GM12873 (cell line): ENCODE data around the gene CEP85.

Experiments used
- TF ChIP-seq, protein P1 (sequence below): IDR thresholded peaks from 2 replicates; pipeline ENCODE4 v1.5.1; 2012; ENCODE audit warnings: low read depth, mild to moderate bottlenecking, moderate library complexity, low read length, control low read depth; ENCODE audit not compliant: insufficient read depth; ENCODE audit errors: missing control alignments

CEP85 gene

GRCh38 chr1:26283871-26284596 is 50.0 kb downstream of the CEP85 start:
- TF ChIP-seq, protein P1, sequence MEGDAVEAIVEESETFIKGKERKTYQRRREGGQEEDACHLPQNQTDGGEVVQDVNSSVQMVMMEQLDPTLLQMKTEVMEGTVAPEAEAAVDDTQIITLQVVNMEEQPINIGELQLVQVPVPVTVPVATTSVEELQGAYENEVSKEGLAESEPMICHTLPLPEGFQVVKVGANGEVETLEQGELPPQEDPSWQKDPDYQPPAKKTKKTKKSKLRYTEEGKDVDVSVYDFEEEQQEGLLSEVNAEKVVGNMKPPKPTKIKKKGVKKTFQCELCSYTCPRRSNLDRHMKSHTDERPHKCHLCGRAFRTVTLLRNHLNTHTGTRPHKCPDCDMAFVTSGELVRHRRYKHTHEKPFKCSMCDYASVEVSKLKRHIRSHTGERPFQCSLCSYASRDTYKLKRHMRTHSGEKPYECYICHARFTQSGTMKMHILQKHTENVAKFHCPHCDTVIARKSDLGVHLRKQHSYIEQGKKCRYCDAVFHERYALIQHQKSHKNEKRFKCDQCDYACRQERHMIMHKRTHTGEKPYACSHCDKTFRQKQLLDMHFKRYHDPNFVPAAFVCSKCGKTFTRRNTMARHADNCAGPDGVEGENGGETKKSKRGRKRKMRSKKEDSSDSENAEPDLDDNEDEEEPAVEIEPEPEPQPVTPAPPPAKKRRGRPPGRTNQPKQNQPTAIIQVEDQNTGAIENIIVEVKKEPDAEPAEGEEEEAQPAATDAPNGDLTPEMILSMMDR: no peak

GRCh38 chr1:26284597-26285347 is 50.8 kb downstream of the CEP85 start:
- TF ChIP-seq, protein P1: peak; percentile 95

DNA sequence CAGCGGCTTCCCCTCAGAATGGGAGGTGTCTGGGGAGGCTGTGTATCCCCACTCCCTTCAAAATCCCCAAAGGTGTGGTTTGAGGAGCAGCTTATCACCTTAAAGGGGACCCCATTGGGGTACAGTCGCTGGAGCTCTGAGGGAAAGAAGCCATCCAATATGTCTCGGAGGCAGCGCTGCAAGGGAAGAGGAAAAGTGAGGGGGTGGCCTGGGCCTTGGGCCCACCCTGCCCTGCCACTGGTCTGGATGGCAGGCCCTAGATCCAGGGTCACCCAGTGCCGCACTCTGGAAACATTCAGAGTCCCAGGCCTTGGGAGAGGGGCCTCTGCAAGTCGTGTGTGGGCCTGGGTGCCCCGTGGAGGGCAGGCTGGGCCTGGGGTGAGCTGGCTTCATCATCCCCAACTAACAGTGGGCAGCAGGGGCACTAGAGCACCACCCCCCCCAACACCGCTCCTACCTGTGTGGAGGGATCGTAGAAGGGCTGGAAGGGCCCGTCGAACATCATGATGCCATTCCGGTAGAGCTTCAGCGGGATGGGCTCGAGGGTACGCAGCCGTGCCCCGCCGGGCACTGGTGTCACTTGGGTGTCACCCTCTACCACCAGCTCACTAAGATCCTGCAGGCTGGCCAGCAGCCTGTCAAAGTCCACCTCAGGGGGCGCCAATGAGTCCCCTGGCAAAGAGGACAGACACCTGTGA is 51.5 kb downstream of the CEP85 start:
- TF ChIP-seq, protein P1: peak; percentile 67

- TF ChIP-seq, protein P1: no peak
These were observed 52.0 kb downstream of the CEP85 start for GRCh38 chr1:26286064-26286416.

- TF ChIP-seq, protein P1: peak; percentile 59
These were observed 53.2 kb downstream of the CEP85 start for GRCh38 chr1:26287033-26287711.

- TF ChIP-seq, protein P1: no peak
These were observed 53.8 kb downstream of the CEP85 start for GRCh38 chr1:26287811-26288210.

DNA sequence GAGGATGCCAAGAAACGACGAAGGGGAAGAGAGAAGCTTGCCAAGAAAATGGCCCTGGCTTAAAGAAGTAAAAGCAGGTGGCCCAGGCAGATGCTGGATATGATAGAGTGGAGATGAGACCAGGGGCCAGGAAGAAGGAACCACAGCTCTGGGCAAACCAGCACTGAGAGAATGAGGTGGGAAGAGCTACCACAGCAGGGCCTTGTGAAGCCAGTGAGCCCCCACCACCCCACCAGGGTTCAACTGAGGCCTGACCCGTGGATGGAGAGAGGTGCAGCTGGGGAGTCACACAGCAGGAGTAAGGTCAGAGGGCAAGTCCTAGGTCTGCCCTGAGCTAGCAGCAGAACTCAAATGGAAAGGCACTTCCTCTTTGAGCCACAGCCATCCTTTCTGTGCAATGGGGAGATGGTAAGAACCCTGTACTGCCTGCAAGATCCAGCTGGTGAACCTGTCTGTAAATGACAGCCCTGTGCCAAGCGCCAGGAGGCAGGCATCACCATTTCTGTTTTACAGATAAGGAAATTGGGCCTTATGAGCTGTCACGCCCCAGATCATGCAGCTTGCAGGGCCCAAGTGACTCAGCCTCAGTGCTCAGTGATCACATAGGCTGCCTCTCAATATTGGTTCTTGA is 54.4 kb downstream of the CEP85 start:
- TF ChIP-seq, protein P1: no peak
